Thoracic aorta (tissue), 2 donors: ENCODE data around the gene DEFB124. TPM values are rescaled to one million over a fixed set of nuclear protein-coding genes. Genes with fewer than 3 reads are reported as not detected.
A peak's percentile ranks its signal among the peaks of the same experiment; 100 is the strongest.

Experiments
- ATAC-seq: fragments of 150-250 bp; one replicate; pipeline ENCODE4 v1.8.0; 2017; ENCODE audit warnings: low read depth; ENCODE audit not compliant: insufficient number of reproducible peaks, low FRiP score
- DNase-seq: peaks from one replicate; pipeline ENCODE4 v3.0.0-alpha.2; 2020; ENCODE audit warnings: low spot score
- H3K27ac ChIP-seq, 2 donors: fragments of 200-600 bp; sonication (generic); 1 replicate in 1 of 2; 2 replicates in 1 of 2; pipeline ENCODE4 v1.5.1; 2016; ENCODE audit warnings: mild to moderate bottlenecking in 2 of 2, moderate library complexity in 2 of 2
- H3K27me3 ChIP-seq: fragments of 200-600 bp; sonication (generic); replicated peaks from 2 replicates; pipeline ENCODE4 v1.6.0; 2016; ENCODE audit warnings: mild to moderate bottlenecking; ENCODE audit not compliant: insufficient read depth
- H3K36me3 ChIP-seq: fragments of 200-600 bp; sonication (generic); one replicate; pipeline ENCODE4 v1.5.1; 2016
- H3K4me1 ChIP-seq, 2 donors: fragments of 200-600 bp; sonication (generic); 1 replicate in 1 of 2; 2 replicates in 1 of 2; pipeline versions ENCODE4 v1.5.1 to v1.6.0; 2016; ENCODE audit warnings: low read depth in 2 of 2, mild to moderate bottlenecking in 1 of 2; ENCODE audit not compliant: control insufficient read depth in 1 of 2
- H3K4me3 ChIP-seq: fragments of 200-600 bp; sonication (generic); 2 replicates; pipeline ENCODE4 v1.5.1; 2016; ENCODE audit warnings: mild to moderate bottlenecking
- H3K9me3 ChIP-seq: fragments of 200-600 bp; sonication (generic); 2 replicates; pipeline ENCODE4 v1.5.1; 2016
- total RNA-seq, 2 donors: library from RNA; depleted of rRNA; stranded (reverse); fragments of >200 nt; gene quantifications; one replicate each; pipeline versions ENCODE4 v1.1.0 to v1.2.3, GENCODE V29; 2016
- TF ChIP-seq, protein P1 (sequence below): fragments of 200-600 bp; sonication (generic); IDR thresholded peaks from one replicate; pipeline ENCODE4 v1.5.1; 2019; ENCODE audit warnings: antibody characterized with exemption

Gene DEFB124
- total RNA-seq, 2 donors from 2014 or later, result not detected

DNA sequence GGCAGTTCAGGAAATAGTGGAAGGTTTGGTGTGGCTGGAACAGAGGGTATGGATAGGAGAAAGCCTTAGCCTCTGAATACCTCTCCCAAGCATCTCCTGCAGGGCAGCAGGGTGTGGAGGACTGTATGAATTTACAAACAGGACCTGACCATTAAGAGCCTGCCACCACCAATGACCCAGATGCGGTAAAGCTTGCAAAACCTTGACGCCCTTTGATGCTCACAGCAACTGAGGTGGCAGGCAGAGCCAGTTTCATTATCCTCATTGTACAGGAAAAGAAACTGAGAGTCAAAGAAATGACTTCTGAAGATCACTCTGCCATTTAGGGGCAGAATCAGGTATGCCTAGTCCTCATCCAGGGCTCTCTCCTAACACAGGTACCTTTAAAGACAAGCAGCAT, 41.7 kb upstream of the DEFB124 start:
- TF ChIP-seq, protein P1, sequence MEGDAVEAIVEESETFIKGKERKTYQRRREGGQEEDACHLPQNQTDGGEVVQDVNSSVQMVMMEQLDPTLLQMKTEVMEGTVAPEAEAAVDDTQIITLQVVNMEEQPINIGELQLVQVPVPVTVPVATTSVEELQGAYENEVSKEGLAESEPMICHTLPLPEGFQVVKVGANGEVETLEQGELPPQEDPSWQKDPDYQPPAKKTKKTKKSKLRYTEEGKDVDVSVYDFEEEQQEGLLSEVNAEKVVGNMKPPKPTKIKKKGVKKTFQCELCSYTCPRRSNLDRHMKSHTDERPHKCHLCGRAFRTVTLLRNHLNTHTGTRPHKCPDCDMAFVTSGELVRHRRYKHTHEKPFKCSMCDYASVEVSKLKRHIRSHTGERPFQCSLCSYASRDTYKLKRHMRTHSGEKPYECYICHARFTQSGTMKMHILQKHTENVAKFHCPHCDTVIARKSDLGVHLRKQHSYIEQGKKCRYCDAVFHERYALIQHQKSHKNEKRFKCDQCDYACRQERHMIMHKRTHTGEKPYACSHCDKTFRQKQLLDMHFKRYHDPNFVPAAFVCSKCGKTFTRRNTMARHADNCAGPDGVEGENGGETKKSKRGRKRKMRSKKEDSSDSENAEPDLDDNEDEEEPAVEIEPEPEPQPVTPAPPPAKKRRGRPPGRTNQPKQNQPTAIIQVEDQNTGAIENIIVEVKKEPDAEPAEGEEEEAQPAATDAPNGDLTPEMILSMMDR, result no peak

DNA sequence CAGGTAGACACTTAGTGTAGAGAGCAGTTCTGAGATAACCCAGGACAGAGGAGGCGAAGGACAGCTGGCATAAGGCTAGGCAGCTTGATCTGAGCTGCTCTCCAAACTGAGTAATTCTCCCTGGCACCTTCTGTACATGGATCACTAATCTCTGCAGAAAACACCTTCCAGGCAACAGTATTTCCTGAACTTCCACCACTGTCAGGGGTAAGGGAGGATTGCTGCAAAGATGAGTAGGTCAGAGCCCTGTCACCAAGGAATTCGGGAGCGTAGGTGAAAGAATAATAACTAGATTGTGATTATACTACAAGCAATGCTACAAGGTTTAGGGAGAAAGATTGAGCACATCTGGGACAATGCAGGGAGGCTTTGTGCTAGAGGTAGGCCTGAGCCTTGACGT, 41.2 kb upstream of the DEFB124 start:
- Histone ChIP-seq H3K27ac (no peak overlapping the region), H3K4me3 (peak overlapping the region; percentile 88), H3K36me3 (no peaks in the 10 kb centered on the region), H3K27me3 (no peaks in the 10 kb centered on the region), H3K9me3 (no peaks in the 10 kb centered on the region), H3K4me1 (peaks cover 25 to 39% of the 10 kb centered on the region in 2 donors)
- TF ChIP-seq, protein P1, result no peak
- ATAC-seq (no peak), DNase-seq (no peak)

More for the DNA sequence above, 41.7 kb upstream of the DEFB124 start:
- H3K4me1 ChIP-seq, result peaks cover 25 to 44% of the 10 kb centered on the region in 2 donors
- no peaks in the 10 kb centered on the region for H3K9me3 ChIP-seq
- peak overlapping the region; percentile 88 for H3K4me3 ChIP-seq
- ATAC-seq (no peak), DNase-seq (no peak)
- no peaks in the 10 kb centered on the region for H3K36me3 ChIP-seq
- no peaks in the 10 kb centered on the region for H3K27me3 ChIP-seq
- no peak overlapping the region for H3K27ac ChIP-seq

DNA sequence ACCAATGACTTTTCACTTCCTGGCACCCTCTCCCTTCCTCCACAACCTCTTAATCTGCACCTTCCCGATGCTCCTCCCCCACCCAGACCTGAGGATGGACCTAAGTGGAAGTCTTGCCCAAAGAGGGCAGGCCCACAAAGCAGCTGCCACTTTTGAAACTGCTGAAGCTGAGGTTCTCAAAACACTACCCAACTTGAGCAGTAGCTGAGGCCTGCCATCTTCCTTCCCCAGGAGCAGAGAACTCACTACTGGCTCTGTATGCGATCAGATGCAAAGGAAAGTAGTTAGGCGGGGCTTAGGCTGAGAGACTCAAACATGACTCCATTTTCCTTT, 40.8 kb upstream of the DEFB124 start:
- H3K9me3 ChIP-seq, result no peaks in the 10 kb centered on the region
- no peaks in the 10 kb centered on the region for H3K36me3 ChIP-seq
- ATAC-seq, result no peak
- H3K27me3 ChIP-seq, result no peaks in the 10 kb centered on the region
- TF ChIP-seq, protein P1, result no peak
- no peak overlapping the region for H3K27ac ChIP-seq
- peak overlapping the region; percentile 88 for H3K4me3 ChIP-seq
- H3K4me1 ChIP-seq, result peaks cover 25 to 37% of the 10 kb centered on the region in 2 donors
- DNase-seq, result no peak

DNA sequence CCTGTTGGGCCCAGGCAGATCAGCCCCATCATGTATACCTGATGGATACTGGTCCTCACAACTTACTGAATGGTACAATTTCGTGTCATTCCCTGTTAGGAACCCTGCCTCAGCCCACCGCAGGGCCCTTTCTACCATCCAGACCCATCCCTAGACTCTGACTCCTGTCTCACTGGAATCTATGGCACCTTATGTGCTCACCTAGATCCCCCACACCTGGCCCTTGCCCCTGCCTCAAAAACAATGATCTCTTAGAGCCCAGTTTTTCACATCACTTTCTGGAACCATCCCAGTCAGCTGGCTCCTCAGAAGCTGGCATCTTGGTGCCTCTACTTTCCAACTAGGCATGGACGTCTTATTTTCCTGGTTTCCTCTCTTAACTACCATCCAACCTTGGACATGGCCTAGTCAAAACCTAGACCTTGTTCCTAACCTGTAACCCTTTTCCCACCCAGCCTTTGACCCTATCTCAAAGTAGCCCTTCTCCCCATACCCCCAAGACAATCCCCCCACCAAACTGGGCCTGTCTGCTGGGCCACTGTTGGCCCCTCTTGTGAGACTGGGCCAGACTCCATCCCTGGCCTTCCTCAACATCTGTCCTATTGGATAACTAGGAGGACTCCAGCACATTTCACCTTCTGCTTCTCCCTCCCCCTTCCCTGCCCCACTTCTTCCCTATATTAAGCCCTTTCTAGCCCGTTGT, 40.3 kb upstream of the DEFB124 start:
- peak overlapping the region; percentile 56 to 78 for H3K27ac ChIP-seq
- H3K4me3 ChIP-seq, result peak overlapping the region; percentile 88
- DNase-seq (no peak), ATAC-seq (no peak)
- TF ChIP-seq, protein P1, result no peak
- no peaks in the 10 kb centered on the region for H3K36me3 ChIP-seq
- no peaks in the 10 kb centered on the region for H3K27me3 ChIP-seq
- H3K4me1 ChIP-seq, result peaks cover 25 to 32% of the 10 kb centered on the region in 2 donors
- H3K9me3 ChIP-seq, result no peaks in the 10 kb centered on the region

DNA sequence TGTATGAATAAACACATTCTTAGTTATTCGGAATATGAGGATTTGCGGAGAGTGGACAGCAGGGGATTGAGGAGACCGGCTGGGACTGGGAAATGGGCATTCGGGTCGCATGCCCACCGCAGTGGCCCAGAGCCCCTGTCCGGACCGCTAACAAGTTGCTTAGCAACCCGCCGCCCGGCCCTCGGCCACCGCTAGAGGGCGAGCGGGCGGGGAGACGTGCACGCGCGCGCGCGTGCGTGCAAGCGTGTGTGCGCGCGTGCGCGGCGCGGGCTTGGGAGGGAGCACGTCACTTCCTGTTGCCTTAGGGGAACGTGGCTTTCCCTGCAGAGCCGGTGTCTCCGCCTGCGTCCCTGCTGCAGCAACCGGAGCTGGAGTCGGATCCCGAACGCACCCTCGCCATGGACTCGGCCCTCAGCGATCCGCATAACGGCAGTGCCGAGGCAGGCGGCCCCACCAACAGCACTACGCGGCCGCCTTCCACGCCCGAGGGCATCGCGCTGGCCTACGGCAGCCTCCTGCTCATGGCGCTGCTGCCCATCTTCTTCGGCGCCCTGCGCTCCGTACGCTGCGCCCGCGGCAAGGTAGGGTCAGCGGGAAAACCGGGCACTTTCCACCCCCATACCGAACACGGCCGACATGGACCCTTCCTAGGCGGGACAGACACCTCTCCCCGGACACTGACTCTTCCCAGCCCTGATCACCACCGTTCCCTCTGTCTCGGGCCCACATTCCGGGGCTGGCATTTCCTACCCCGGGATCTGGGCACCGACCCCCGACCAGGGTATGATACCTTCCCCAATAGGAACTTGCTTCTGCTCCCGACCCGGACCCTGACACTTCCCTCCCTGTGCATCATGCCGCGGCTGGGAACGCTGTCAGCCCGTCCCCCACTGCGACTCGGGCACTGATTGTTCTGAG, 39.5 kb upstream of the DEFB124 start, which contains the start of gene HM13:
Gene HM13, plus strand, starts transcription at position 289 of the 918 bp plus-strand sequence. Its CDS starts 110 bp downstream, at position 399.
- ATAC-seq (peak; percentile 93), DNase-seq (peak; percentile 66)
- H3K27ac ChIP-seq, result peak within 1 kb of the TSS; percentile 56 to 78
- no peaks in the 10 kb centered on the region for H3K27me3 ChIP-seq
- H3K4me1 ChIP-seq, result peaks cover 25 to 29% of the 10 kb centered on the region in 2 donors
- H3K9me3 ChIP-seq, result no peaks in the 10 kb centered on the region
- peak within 1 kb of the TSS; percentile 88 for H3K4me3 ChIP-seq
- H3K36me3 ChIP-seq, result no peaks in the 10 kb centered on the region
- TF ChIP-seq, protein P1, result peak; percentile 96
